HG03064 (cell line): ENCODE results near the gene ITGB5.
"Not testable (repeated sequence)": the region's sequence is repeated elsewhere in the genome, so short reads cannot be mapped to it uniquely, and the experiment has no call there.

ENCODE experiments used
- ATAC-seq: cut with Tn5 transposase; IDR thresholded peaks from one replicate; pipeline ENCODE4 v1.9.1; 2021; ENCODE audit warnings: low read depth; ENCODE audit not compliant: unreplicated experiment

ITGB5 gene

GRCh38 chr3:124792341-124793040 is 94.7 kb downstream of the ITGB5 start:
- ATAC-seq, result no peak

DNA sequence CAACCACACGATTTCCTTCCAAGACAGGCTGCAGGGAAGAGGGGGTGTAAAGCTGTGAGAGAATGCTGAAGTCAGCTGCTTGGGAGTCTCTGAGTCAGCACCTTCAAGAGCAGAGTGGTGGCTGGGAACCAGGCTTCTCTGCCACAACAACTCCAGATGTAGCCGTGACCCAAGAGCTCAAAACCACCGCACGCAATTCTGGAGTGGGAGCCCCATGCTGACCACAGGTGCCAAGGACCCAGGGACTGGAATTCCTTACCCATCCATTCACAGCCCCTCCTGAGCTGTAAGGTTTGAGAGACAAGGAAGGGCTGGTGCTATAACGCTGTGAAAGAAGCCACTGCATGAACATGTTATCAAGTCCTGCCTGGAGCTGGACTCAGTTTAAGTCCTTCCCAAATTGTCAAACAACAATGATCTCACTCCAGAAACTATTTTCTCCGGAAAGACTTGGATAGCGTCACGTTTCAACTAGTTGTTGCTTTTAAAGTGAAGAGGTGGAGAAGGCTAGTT is 95.5 kb downstream of the ITGB5 start:
- ATAC-seq, result no peak

GRCh38 chr3:124791142-124791541 is 96.0 kb downstream of the ITGB5 start:
- ATAC-seq, result no peak

DNA sequence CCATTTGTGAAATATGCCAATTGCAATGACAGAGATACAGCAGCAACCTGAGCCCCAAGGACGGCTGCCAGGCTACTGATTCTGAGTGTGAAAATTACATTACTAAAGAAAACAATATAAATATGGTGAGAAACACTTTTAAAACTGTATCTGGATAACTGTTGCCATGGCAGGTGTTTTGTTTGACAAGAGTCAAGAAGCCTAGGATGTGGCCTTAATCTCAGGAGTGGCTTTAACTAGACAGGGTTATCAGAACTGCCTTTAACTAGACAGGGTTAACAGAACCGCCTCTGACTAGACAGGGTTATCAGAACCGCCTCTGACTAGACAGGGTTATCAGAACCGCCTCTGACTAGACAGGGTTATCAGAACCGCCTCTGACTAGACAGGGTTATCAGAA is 98.1 kb downstream of the ITGB5 start:
- not testable (repeated sequence) for ATAC-seq

GRCh38 chr3:124788254-124788745 is 98.9 kb downstream of the ITGB5 start:
- no peak for ATAC-seq

GRCh38 chr3:124787476-124788195 is 99.5 kb downstream of the ITGB5 start:
- no peak for ATAC-seq

DNA sequence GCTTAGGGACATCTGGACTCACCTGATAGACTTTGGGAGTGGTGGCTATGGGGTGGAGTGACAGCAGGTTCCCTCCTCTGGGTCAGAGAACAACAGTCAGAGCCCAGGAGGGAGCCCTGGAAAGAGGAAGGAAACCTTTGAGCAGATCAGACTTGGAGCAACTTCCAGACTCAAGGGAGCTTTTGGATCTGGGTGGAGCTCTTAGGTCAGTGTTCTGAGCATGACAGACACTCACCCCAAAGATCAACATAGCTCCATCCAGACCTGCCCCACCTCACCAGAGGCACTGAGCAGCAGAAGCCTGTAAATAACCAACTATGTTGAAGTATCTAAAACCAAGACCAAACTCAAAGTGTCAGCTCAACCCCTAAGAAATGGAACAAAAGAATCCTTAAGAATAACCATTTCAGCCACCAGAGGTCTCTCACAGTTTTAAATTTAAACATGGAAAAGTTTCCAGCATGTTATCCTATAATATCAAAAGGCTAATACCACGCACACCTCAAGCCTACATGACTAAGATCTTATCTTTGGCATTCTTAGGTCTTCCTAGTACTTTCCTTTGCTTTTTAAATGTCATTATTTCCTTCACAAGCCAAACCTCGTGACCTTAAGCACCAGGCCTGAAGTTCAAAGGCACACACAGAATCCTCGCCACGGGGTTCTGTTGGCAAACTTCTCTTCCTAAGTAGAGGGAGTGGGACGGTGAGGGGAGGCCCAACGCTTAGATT is 100.5 kb downstream of the ITGB5 start:
- ATAC-seq, result no peak

GRCh38 chr3:124785973-124786372 is 101.2 kb downstream of the ITGB5 start:
- ATAC-seq, result no peak

DNA sequence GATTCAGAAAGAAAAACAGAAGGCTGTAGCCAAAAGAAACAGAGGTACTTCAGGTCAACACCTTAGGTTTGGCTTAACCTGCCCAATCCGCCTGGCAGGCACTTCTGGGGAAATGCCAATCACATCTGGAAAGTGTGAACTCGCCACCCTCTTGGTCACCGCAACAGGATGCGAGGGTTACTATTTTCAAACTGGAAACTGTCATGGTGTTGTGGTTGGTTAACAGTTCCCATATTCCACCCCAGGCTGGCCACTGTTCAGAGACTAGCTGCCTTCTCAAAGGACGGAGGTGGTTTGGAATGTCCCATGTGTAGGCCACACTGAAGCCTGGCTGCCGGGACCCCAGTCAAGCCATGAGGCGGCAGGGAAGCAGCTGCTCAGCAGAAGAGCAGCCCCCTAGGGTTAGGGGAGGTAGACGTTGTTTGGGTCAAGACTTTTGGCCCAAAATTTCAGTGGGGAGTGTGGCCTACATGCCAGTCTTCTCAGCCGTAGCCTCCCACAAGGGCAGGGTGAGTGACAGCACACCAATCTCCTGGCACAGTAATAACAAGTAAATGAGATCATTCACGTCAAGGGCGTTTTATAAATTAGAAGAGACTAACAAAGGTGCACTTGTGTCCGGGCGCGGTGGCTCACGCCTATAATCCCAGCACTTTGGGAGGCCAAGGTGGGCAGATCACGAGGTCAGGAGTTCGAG is 102.3 kb downstream of the ITGB5 start:
- no peak for ATAC-seq

GRCh38 chr3:124783696-124784095 is 103.5 kb downstream of the ITGB5 start:
- ATAC-seq, result no peak

DNA sequence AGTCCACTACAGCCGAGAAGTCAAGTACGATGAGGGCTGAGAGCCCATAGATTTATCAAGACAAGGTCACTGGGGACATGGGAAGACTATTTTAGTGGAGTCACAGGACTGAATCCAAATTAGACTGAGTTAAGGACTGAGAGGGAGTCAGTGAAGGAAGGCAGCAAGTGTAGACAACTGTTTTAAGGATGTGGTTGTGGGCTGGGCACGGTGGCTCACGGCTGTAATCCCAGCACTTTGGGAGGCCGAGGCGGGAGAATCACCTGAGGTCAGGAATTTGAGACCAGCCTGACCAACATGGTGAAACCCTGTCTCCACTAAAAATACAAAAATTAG is 104.8 kb downstream of the ITGB5 start:
- ATAC-seq, result not testable (repeated sequence)

DNA sequence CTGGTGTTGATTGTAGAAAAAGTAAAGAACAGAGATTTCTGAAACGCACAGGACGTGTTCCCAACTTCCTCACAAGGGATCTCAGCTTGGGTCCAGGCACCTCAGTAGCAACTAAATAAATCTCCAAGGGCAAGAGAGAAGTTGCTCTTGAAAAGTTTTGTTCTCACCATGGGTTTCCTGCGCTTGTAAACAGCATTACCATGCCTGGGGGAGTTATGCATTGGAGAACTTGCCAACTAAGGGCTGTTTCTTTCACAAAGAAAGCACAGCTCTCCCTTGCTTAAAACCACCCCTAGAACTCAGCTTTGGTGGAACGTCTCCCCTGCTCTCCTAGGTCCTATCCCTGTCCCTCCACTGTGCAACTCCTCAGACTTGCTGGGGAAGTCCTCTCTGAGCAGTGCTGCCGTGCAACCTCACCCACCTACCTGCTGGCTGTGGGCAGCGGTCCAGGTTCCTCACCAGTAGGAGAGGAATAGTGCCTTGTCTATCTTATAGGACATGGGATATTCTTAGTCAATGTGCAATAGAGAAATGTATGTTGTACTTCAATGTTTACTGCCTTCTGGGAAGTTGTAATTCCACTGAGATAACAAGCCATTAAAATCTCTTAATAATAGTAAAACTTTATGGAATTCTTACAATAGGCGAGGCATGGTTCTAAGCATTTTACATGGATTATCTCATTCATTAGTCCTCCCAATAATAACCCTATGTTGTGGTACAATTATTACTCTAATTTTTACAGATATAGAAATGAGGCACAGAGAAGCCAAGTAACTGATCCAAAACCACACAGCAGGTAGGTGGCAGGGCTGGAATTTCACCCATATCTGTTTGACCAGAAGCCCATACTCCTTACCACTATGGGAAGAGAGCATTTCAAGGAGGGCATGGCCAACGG is 105.4 kb downstream of the ITGB5 start:
- ATAC-seq, result no peak

GRCh38 chr3:124780761-124781475 is 106.2 kb downstream of the ITGB5 start:
- no peak for ATAC-seq

DNA sequence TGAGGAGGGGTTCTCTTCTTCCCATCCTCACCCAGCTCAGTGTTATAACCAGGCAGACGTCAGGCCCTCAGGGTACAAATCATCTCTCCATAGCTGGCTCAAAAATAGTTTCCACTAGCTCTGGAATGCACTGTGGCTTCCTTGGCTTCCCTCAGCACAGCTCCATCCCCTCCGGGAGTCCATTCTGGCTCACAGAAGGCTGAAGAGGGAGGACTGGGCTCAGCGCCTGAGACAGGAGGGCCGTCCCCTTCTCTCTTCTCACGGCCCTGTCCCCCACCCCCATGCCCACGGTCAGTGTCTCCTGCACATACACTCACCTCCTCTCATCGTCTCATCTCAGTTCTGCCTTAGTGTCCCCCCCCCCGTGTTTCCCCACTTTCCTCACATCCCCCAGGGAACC is 106.8 kb downstream of the ITGB5 start:
- no peak for ATAC-seq

GRCh38 chr3:124779751-124780191 is 107.4 kb downstream of the ITGB5 start:
- no peak for ATAC-seq

DNA sequence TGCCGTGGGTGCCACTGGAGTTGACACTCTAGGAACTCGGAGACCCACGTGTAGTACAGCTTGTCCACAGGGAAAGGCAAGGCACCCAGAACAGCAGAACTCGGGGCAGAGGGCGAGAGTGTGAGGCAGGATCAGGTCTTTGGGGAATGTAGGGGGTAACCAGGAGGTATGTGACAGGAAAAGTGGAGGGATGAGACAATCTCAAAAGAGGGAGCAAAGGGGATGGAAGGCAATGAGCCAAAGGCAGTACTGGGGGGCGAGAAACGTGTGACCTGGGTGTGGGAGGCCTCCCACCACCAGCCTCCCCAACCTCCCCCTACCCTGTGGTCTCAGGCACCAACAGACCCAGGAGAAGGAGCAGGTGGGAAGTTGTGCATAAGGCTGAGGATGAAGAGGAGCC is 108.0 kb downstream of the ITGB5 start:
- no peak for ATAC-seq

DNA sequence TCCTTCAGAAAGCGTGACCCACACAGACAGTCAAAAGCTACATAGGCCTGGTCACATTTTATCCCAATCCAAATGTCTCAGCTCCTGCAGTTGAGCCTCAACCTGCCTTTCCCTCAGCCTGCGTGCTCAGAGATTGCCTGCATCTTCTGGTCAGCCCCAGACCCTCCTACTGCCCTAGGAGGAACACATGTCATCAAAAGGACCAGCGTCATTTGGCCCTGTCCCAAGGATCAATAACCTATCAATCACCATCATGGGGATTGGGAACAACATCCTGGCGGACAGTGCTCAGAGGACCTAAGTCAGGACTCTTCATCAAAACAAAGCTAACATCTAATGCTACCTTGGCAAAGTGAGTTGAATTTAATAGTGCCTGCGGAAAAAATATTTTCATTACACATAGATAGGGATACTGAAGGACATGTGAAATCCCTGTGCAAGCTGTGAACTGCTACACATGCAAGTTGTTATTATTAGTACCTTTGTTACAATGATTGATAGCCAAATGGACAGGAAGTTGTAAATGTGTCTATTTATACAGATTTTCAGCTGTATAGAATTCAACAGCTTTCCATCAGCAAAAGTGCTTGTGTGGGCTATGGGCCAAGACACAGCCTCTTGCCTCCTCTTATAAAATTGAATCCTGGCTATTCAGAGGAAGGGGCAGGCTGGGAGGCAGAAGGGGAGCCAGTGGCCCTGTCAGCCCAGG is 109.2 kb downstream of the ITGB5 start:
- no peak for ATAC-seq

- ATAC-seq, result no peak
These were observed 110.3 kb downstream of the ITGB5 start for GRCh38 chr3:124776856-124777255.
